GM12878 (cell line): ENCODE results near the gene MSH3. TPM values are rescaled to one million over a fixed set of nuclear protein-coding genes. Genes with fewer than 3 reads are reported as not detected.

Experiments used
- ATF2 ChIP-seq: IDR thresholded peaks from 2 replicates; pipeline ENCODE4 v1.6.1; 2012; ENCODE audit warnings: low read length, inconsistent platforms
- BCLAF1 ChIP-seq: fragments of 450-650 bp; IDR thresholded peaks from 2 replicates; pipeline ENCODE4 v1.6.1; 2017; ENCODE audit warnings: antibody characterized with exemption, mild to moderate bottlenecking, moderate library complexity
- CEBPB ChIP-seq, 2 experiments: fragments of 150-350 bp in 1 of 2; IDR thresholded peaks; 2 replicates each; pipeline ENCODE4 v1.6.1; 2012 to 2014; ENCODE audit warnings: low read depth in 2 of 2, low read length in 2 of 2, borderline replicate concordance in 1 of 2, inconsistent platforms in 1 of 2
- NFYA ChIP-seq: IDR thresholded peaks from 2 replicates; pipeline ENCODE4 v1.6.1; 2011; ENCODE audit warnings: low read depth, mild to moderate bottlenecking, low read length, improper control_type of control experiment, borderline replicate concordance
- ZBTB40 ChIP-seq: fragments of 450-650 bp; IDR thresholded peaks from 2 replicates; pipeline ENCODE4 v1.6.1; 2016; ENCODE audit warnings: mild to moderate bottlenecking, moderate library complexity, borderline replicate concordance
- polyA plus RNA-seq, 11 experiments: library from polyadenylated mRNA; depleted of rRNA in 4 of 11; unstranded in 6 of 11; stranded (reverse) in 5 of 11; fragments of >200 nt; fragmentation: Nextera tagmentation in 4 of 11; fragmentation: Illumina TruSeq in 1 of 11; extraction: Ambion mirVana in 4 of 11; extraction: Trizol in 1 of 11; gene quantifications; 1 replicate in 1 of 11; 2 replicates in 10 of 11; pipeline versions ENCODE4 v1.2.1 to v1.2.3, GENCODE V29; 2011 to 2016; ENCODE audit warnings: inconsistent platforms in 2 of 11, missing spikeins in 2 of 11, low read depth in 1 of 11
- total RNA-seq, 4 experiments: library from RNA; depleted of rRNA in 3 of 4; stranded (reverse); fragments of >200 nt in 3 of 4; fragmentation: Illumina TruSeq in 1 of 4; extraction: Trizol in 1 of 4; gene quantifications; 2 replicates each; pipeline versions ENCODE4 v1.2.1 to v1.2.3, GENCODE V29; 2013 to 2021

The MSH3 gene
- total and polyA plus RNA-seq, 10 of the 15 experiments (the other 5 are each of a cell fraction or from before 2014, with no cell fraction given): 4.7 to 17.5 (median 12.2) TPM

- TF ChIP-seq ZBTB40 (no peak), NFYA (no peak), BCLAF1 (no peak), ATF2 (no peak), CEBPB (IDR thresholded peaks at IDR 0.05; ENCODE audit: borderline replicate concordance in 1 of 2, low read depth in 2 of 2, low read length in 2 of 2) (no peak)
- TF ChIP-seq, all 136 proteins: peak for 0
These were observed 136.2 kb downstream of the MSH3 start (continued) for GRCh38 chr5:80790698-80791097.
